K562 (cell line): Measurements from ENCODE around the gene SRRT. TPM values are rescaled to one million over a fixed set of nuclear protein-coding genes. Genes with fewer than 3 reads are reported as not detected.

Experiments used
- ATAC-seq: fragments of 200-7000 bp; cut with Tn5 transposase; 3 replicates; pipeline ENCODE4 v1.9.1; 2020; ENCODE audit warnings: moderate library complexity
- BruUV-seq: library from RNA; stranded (reverse); fragments of 400-500 nt; replicated peaks from 2 replicates; lab custom pipeline; 2021; lab: Mats Ljungman, UMichigan
- CTCF ChIA-PET: fragments of 300-600 bp; formaldehyde crosslinking; extraction: SDS; loops from one replicate; lab custom pipeline; 2021; ENCODE audit warnings: low intra/inter-chr PET ratio; lab: Yijun Ruan, JAX
- POLR2A ChIA-PET: fragments of 300-600, 350-650 bp; sonication (Branson Sonifier 250); formaldehyde crosslinking; extraction: SDS; loops from one replicate; lab custom pipeline; 2021; ENCODE audit warnings: antibody characterized with exemption, inconsistent platforms; lab: Yijun Ruan, JAX
- DNase-seq, 4 experiments: peaks; one replicate each; pipeline versions ENCODE4 v3.0.0 to v3.0.0-alpha.2; 2011 to 2018; ENCODE audit warnings: low spot score in 3 of 4, mixed read lengths in 3 of 4; ENCODE audit errors: extremely low read depth in 1 of 4
- FAIRE-seq: peaks from 2 replicates; lab custom pipeline; 2011; peaks lifted over from hg19 to GRCh38; lab: Jason Lieb, UNC
- H2AFZ ChIP-seq: 2 replicates; pipeline ENCODE4 v1.6.0; 2011; ENCODE audit warnings: low read depth, low read length, control low read depth, inconsistent platforms
- H3K27ac ChIP-seq: fragments of 200-600 bp; 3 replicates; pipeline ENCODE4 v1.8.0; 2011; ENCODE audit warnings: low read depth, mild to moderate bottlenecking, control low read depth, inconsistent platforms, low read length, moderate library complexity, mixed read lengths; ENCODE audit errors: extremely low read depth
- H3K27me3 ChIP-seq, 2 experiments: fragments of 300-600 bp in 1 of 2; 2 replicates in 1 of 2; 3 replicates in 1 of 2; pipeline versions ENCODE4 v1.6.0 to v1.8.0; 2011; ENCODE audit warnings: inconsistent platforms in 2 of 2, low read length in 2 of 2, mild to moderate bottlenecking in 1 of 2, mixed read lengths in 1 of 2, moderate library complexity in 1 of 2; ENCODE audit not compliant: control insufficient read depth in 2 of 2, insufficient read depth in 2 of 2
- H3K36me3 ChIP-seq: fragments of 300-600 bp; 3 replicates; pipeline ENCODE4 v1.8.0; 2011; ENCODE audit warnings: mild to moderate bottlenecking, low read length, inconsistent platforms; ENCODE audit not compliant: control insufficient read depth, insufficient read depth
- H3K4me1 ChIP-seq, 2 experiments: fragments of 200-600 bp in 1 of 2; replicated peaks in 1 of 2; 2 replicates in 1 of 2; 3 replicates in 1 of 2; pipeline versions ENCODE4 v1.5.1 to v1.8.0; 2011; ENCODE audit warnings: inconsistent platforms in 2 of 2, low read length in 2 of 2, mild to moderate bottlenecking in 1 of 2, mixed read lengths in 1 of 2, moderate library complexity in 1 of 2; ENCODE audit not compliant: control insufficient read depth in 2 of 2, insufficient read depth in 2 of 2
- H3K4me2 ChIP-seq: 2 replicates; pipeline ENCODE4 v1.6.1; 2011; ENCODE audit warnings: low read length, control low read depth, inconsistent platforms, mixed read lengths; ENCODE audit not compliant: insufficient read depth
- H3K4me3 ChIP-seq: fragments of 200-600 bp; sonication (generic), shearing (Covaris generic); 2 replicates; pipeline ENCODE4 v1.5.1; 2016; ENCODE audit warnings: control low read depth, inconsistent platforms
- H3K79me2 ChIP-seq: fragments of 200-600 bp; 3 replicates; pipeline ENCODE4 v1.8.0; 2011; ENCODE audit warnings: low read length, inconsistent platforms; ENCODE audit not compliant: control insufficient read depth, insufficient read depth
- H3K9ac ChIP-seq, 2 experiments: 2 replicates each; pipeline versions ENCODE4 v1.6.0 to v1.6.1; 2011; ENCODE audit warnings: low read depth in 2 of 2, low read length in 2 of 2, control low read depth in 1 of 2, inconsistent platforms in 1 of 2, mild to moderate bottlenecking in 1 of 2, mixed read lengths in 1 of 2; ENCODE audit not compliant: insufficient read depth in 1 of 2
- H3K9me1 ChIP-seq: one replicate; pipeline ENCODE4 v1.6.0; 2011; ENCODE audit warnings: inconsistent platforms, mild to moderate bottlenecking, low read length, moderate library complexity; ENCODE audit not compliant: control insufficient read depth, insufficient read depth
- H3K9me3 ChIP-seq: replicated peaks from 2 replicates; pipeline ENCODE4 v1.5.1; 2011; ENCODE audit warnings: low read depth, low read length, inconsistent platforms; ENCODE audit not compliant: control insufficient read depth, insufficient read depth
- H4K20me1 ChIP-seq: replicated peaks from 2 replicates; pipeline ENCODE4 v1.6.1; 2011; ENCODE audit warnings: low read length, inconsistent platforms, mixed read lengths; ENCODE audit not compliant: control insufficient read depth, insufficient read depth
- ATF1 ChIP-seq, 2 experiments: fragments of 450-650 bp in 1 of 2; IDR thresholded peaks; 2 replicates each; pipeline ENCODE4 v1.6.1; 2016; ENCODE audit warnings: missing compliant biosample characterization in 1 of 2, missing genetic modification characterization in 1 of 2
- ESRRA ChIP-seq: fragments of 450-650 bp; IDR thresholded peaks from 2 replicates; pipeline ENCODE4 v1.6.1; 2014; ENCODE audit warnings: low read depth, mild to moderate bottlenecking, moderate library complexity, borderline replicate concordance
- FOXA3 ChIP-seq, 2 experiments: fragments of 450-650 bp in 1 of 2; sonication (generic) in 1 of 2; formaldehyde crosslinking; IDR thresholded peaks in 1 of 2; conservative IDR thresholded peaks in 1 of 2; 2 replicates each; pipeline versions ENCODE4 v1.4.0 to v1.8.0; 2020 to 2022; ENCODE audit warnings: mild to moderate bottlenecking in 2 of 2, missing genetic modification reagents in 1 of 2
- JUNB ChIP-seq: fragments of 450-650 bp; formaldehyde crosslinking; conservative IDR thresholded peaks from 2 replicates; pipeline ENCODE4 v1.4.0; 2020; ENCODE audit warnings: mild to moderate bottlenecking
- MYC ChIP-seq, 2 experiments: fragments of 250-450 bp in 1 of 2; sonication (Bioruptor Pico) in 1 of 2; IDR thresholded peaks; 2 replicates each; pipeline versions ENCODE4 v1.5.1 to v1.6.1; 2012 to 2021; ENCODE audit warnings: low read depth in 2 of 2, borderline replicate concordance in 1 of 2, improper control_type of control experiment in 1 of 2, low read length in 1 of 2, mild to moderate bottlenecking in 1 of 2, moderate library complexity in 1 of 2
- POLR2B ChIP-seq: fragments of 450-650 bp; IDR thresholded peaks from 2 replicates; pipeline ENCODE4 v1.6.1; 2018; ENCODE audit warnings: low read depth; ENCODE audit not compliant: partially characterized antibody
- POLR2G ChIP-seq: fragments of 200-400 bp; formaldehyde crosslinking; IDR thresholded peaks from 2 replicates; pipeline ENCODE4 v1.6.1; 2017; ENCODE audit warnings: low read depth, mild to moderate bottlenecking, antibody characterized with exemption, low read length, moderate library complexity
- PYGO2 ChIP-seq: fragments of 450-650 bp; IDR thresholded peaks from 2 replicates; pipeline ENCODE4 v1.6.1; 2016; ENCODE audit warnings: mild to moderate bottlenecking, missing genetic modification characterization, moderate library complexity, missing compliant biosample characterization
- RBFOX2 ChIP-seq: fragments of 200-400 bp; formaldehyde crosslinking; IDR thresholded peaks from 2 replicates; pipeline ENCODE4 v1.6.1; 2017; ENCODE audit warnings: low read depth, mild to moderate bottlenecking, low read length, moderate library complexity
- STAT5A ChIP-seq: IDR thresholded peaks from 2 replicates; pipeline ENCODE4 v1.6.1; 2012; ENCODE audit warnings: low read length, inconsistent platforms, borderline replicate concordance
- ZNF408 ChIP-seq: fragments of 250-450 bp; sonication (Bioruptor Pico); IDR thresholded peaks from 2 replicates; pipeline ENCODE4 v1.4.0; 2020; ENCODE audit warnings: low read depth, mild to moderate bottlenecking, moderate library complexity
- ZNF561 ChIP-seq: fragments of 450-650 bp; formaldehyde crosslinking; conservative IDR thresholded peaks from 2 replicates; pipeline ENCODE4 v1.4.0; 2020; ENCODE audit warnings: mild to moderate bottlenecking, moderate library complexity
- WGBS: fragments of 100-300 bp; shearing (Covaris generic); methylation state at CpG from one replicate; pipeline ENCODE4 v1.1.6; 2016; ENCODE audit warnings: low coverage, mixed read lengths; ENCODE audit not compliant: insufficient coverage; ENCODE audit errors: missing lambda C conversion rate; 5-methylcytosine and 5-hydroxymethylcytosine counted together
- in situ Hi-C: fragments of 300-500 bp; cut with MboI; formaldehyde crosslinking; loops from 4 replicates; pipeline ENCODE4 v1.15.0; 2018; ENCODE audit warnings: inconsistent platforms, mixed read lengths
- intact Hi-C: fragments of 100-400 bp; cut with micrococcal nuclease; formaldehyde crosslinking; loops from 2 replicates; pipeline ENCODE4 v1.14.2; 2022
- polyA plus RNA-seq, 8 experiments: library from polyadenylated mRNA; depleted of rRNA in 4 of 8; stranded (reverse) in 5 of 8; unstranded in 3 of 8; fragments of >200 nt; fragmentation: Nextera tagmentation in 2 of 8; fragmentation: Illumina TruSeq in 1 of 8; extraction: Ambion mirVana in 2 of 8; extraction: Trizol in 1 of 8; gene quantifications; 2 replicates each; pipeline versions ENCODE4 v1.2.1 to v1.2.3, GENCODE V29; 2011 to 2014; ENCODE audit warnings: inconsistent platforms in 1 of 8, missing spikeins in 1 of 8
- total RNA-seq, 7 experiments: library from RNA; depleted of rRNA in 6 of 7; stranded (reverse); fragments of >200 nt in 6 of 7; fragmentation: Illumina TruSeq in 2 of 7; extraction: Trizol in 2 of 7; gene quantifications; 2 replicates each; pipeline versions ENCODE4 v1.2.1 to v1.2.3, GENCODE V29; 2011 to 2021; ENCODE audit warnings: low replicate concordance in 1 of 7
- TF ChIP-seq, protein P1 (sequence below): fragments of 450-650 bp; formaldehyde crosslinking; conservative IDR thresholded peaks from 2 replicates; pipeline ENCODE4 v1.4.0; 2022; ENCODE audit warnings: mild to moderate bottlenecking, missing genetic modification characterization
- TF ChIP-seq, protein P2 (sequence below): fragments of 450-650 bp; formaldehyde crosslinking; IDR thresholded peaks from 2 replicates; pipeline ENCODE4 v1.4.0; 2022; ENCODE audit warnings: missing genetic modification characterization

The SRRT gene
- total and polyA plus RNA-seq, 9 of the 15 experiments (the other 6 are each of a cell fraction or from before 2014, with no cell fraction given), result 10.3 to 263 (median 84.4) TPM

DNA sequence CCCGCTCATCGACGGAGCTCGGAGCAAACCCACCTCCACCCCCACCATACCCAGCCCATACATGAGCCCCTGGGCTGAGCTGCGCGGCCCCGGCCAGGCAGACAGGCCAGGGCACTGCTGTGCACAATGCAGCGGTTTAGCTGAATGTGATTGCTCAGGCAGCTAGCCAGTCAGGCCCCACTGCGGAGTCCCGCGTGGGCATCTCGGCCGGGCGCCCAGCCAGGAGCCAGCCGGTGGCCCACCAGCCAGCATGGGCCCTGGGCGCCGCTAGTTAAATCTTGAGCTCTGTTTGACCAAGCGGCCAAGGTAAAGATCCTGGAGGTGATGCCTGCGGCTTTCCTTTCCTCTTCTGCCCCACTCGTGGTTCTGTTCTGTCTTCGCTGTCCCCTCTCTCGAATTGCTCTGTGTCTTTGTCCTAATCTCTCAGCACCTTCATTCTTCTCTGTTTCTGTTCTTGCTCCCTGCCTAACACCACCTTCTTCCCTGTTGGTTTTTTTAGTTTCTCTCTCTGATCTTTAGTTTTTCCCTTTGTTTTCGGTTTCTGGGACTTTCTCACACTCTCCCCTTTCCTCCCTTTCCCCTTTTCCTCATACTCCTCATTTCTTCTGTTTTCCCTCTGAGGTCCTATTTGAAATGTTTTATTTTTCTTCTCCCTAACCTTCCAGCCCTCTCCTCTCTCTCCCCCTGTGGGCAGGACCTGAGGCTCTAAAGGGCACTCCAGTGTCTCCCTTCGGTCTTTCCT, 8.1 kb downstream of the SRRT start:
- Histone ChIP-seq H3K27me3 (no peaks in the 10 kb centered on the region), H3K79me2 (peaks cover 63% of the 10 kb centered on the region), H2AFZ (no peak overlapping the region), H3K9me1 (peaks cover 9% of the 10 kb centered on the region), H3K4me3 (no peak overlapping the region), H3K9ac (peak overlapping the region in 1 of 2 experiments; percentile 40; a peak in 1 of 4 replicates), H3K4me2 (no peak overlapping the region), H4K20me1 (peaks cover 35% of the 10 kb centered on the region), H3K9me3 (no peaks in the 10 kb centered on the region), H3K27ac (peak overlapping the region; percentile 1; the same call in 1 of the 3 replicates), H3K36me3 (peaks cover 99% of the 10 kb centered on the region), H3K4me1 (peaks cover 18 to 41% of the 10 kb centered on the region in 2 experiments)
- no TSS peak for BruUV-seq
- intact Hi-C loops (no loop called here), in situ Hi-C loops (no loop called here)
- ATAC-seq (no peak), DNase-seq (no peak), FAIRE-seq (no peak)
- POLR2A ChIA-PET, result interaction anchor here (0.5 kb wide), 1 partner anchor 370 kb away, joined by 3 read pairs; no protein-coding TSS in a partner anchor
- CTCF ChIA-PET, result no interaction called here
- WGBS, result 97% methylated on average over 21 of the region's 24 CpGs
- TF ChIP-seq ATF1 (CRISPR knock-in tag; IDR thresholded peaks at IDR 0.05), result no peak
- TF ChIP-seq ATF1 (tag; IDR thresholded peaks at IDR 0.05), result no peak
- TF ChIP-seq, protein P1, sequence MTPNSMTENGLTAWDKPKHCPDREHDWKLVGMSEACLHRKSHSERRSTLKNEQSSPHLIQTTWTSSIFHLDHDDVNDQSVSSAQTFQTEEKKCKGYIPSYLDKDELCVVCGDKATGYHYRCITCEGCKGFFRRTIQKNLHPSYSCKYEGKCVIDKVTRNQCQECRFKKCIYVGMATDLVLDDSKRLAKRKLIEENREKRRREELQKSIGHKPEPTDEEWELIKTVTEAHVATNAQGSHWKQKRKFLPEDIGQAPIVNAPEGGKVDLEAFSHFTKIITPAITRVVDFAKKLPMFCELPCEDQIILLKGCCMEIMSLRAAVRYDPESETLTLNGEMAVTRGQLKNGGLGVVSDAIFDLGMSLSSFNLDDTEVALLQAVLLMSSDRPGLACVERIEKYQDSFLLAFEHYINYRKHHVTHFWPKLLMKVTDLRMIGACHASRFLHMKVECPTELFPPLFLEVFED (CRISPR knock-in tag), result no peak
- TF ChIP-seq FOXA3 (CRISPR knock-in tag; conservative IDR thresholded peaks at IDR 0.05 in 1 of 2, IDR thresholded peaks at IDR 0.05 in 1 of 2), result no peak
- TF ChIP-seq ZNF408 (CRISPR knock-in tag), result no peak
- TF ChIP-seq ESRRA, result no peak
- no peak for TF ChIP-seq MYC (IDR thresholded peaks at IDR 0.05; ENCODE audit: low read depth, low read length)
- TF ChIP-seq MYC (CRISPR knock-in tag; IDR thresholded peaks at IDR 0.05; ENCODE audit: borderline replicate concordance, low read depth), result no peak
- TF ChIP-seq POLR2B, result peak; percentile 26
- no peak for TF ChIP-seq JUNB (CRISPR knock-in tag)
- peak; percentile 51 for TF ChIP-seq POLR2G
- no peak for TF ChIP-seq PYGO2
- TF ChIP-seq RBFOX2, result peak; percentile 66
- TF ChIP-seq ZNF561, result no peak
- TF ChIP-seq, protein P2, sequence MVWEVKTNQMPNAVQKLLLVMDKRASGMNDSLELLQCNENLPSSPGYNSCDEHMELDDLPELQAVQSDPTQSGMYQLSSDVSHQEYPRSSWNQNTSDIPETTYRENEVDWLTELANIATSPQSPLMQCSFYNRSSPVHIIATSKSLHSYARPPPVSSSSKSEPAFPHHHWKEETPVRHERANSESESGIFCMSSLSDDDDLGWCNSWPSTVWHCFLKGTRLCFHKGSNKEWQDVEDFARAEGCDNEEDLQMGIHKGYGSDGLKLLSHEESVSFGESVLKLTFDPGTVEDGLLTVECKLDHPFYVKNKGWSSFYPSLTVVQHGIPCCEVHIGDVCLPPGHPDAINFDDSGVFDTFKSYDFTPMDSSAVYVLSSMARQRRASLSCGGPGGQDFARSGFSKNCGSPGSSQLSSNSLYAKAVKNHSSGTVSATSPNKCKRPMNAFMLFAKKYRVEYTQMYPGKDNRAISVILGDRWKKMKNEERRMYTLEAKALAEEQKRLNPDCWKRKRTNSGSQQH (CRISPR knock-in tag), result no peak
- no peak for TF ChIP-seq STAT5A
